Suppressor macrophage (primary cell): ENCODE results near the gene C6orf118.

Experiments
- DNase-seq, 4 experiments: peaks; one replicate each; pipeline ENCODE4 v3.0.0-alpha.2; 2020 to 2022
- total RNA-seq, 17 experiments: gene quantifications; one replicate each; lab custom pipeline; 2026; ENCODE audit warnings: mixed read lengths in 6 of 17, inconsistent platforms in 3 of 17; lab: John Stamatoyannopoulos, UW

C6orf118 gene
- total RNA-seq = 0 to 1.5 (median 0) reads per million in 17 experiments

- no peak for DNase-seq
Observed at GRCh38 chr6:165308926-165309731, at the start of gene C6orf118. Gene C6orf118 (minus strand): TSS chr6:165309605. CDS start chr6:165309586, 19 bp downstream.

DNA sequence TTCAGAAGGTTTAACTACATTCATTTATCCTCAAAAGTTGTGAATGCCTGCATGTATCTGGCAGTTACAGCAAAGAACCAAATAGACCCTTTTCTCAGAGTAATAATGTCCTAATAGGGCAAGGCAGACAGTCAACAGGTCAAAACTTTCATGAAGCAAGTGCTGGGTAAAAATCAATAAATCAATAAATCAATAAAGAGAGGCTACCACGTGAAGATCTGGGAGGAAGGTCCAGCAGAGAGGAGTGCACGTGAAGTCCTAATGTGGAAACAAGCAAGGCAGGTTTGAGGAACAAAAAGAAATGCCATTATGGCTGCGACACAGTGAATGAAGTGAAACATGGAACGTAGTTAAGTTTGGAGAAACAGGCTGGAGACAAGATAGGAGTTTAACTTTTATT, 36.3 kb upstream of the C6orf118 start:
- DNase-seq = no peak

GRCh38 chr6:165340532-165340931, 31.1 kb upstream of the C6orf118 start:
- DNase-seq = no peak

GRCh38 chr6:165325609-165326008, 16.2 kb upstream of the C6orf118 start:
- DNase-seq = no peak

- DNase-seq = no peak
Observed at GRCh38 chr6:165321555-165322145, 12.2 kb upstream of the C6orf118 start.

GRCh38 chr6:165321150-165321549, 11.7 kb upstream of the C6orf118 start:
- no peak for DNase-seq

GRCh38 chr6:165317723-165318122, 8.3 kb upstream of the C6orf118 start:
- no peak for DNase-seq

- no peak for DNase-seq
Observed at GRCh38 chr6:165306955-165307354, 2.5 kb downstream of the C6orf118 start.

DNA sequence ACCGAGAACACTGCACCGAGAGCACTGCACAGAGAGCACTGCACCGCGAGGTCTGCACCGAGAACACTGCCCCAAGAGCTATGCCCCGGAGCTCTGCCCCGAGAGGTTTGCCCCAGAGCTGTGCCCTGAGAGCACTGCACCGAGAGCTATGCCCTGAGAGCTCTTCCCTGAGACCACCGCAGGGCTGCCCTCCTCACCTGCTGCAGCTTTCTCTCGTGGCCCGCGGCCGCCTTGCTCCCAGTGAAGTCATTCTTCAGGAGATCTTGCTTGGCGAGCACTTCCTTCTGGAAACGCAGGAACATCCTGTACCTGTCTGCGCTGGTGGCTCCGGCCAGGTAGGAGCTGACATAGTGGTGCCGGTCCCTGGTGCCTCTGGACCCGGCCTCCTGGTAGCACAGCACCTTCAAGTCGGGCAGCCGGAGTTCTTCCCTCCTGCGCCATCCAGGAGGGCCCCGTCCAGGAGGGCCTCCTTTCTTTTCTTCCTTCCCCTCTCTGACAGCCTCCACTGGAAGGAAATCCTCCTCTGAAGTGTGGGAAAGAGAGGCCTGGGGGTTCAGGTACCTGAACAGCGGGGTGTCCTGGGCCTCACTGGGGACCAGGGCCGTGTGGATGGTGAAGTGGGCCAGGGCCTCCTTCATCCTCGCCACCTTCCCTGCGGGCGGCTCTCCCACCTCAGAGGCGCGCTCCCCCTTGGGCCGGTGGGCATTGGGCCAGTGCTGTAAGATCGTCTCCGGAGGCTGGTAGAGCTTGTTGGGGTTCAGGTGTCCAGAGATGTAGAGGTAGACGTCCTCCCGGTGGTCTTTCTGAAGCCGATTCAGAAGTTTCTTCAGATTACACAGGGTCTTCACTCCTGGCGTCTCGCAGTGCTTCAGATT, 7.8 kb downstream of the C6orf118 start:
- no peak for DNase-seq

- no peak for DNase-seq
Observed at GRCh38 chr6:165300422-165300936, 8.9 kb downstream of the C6orf118 start.

GRCh38 chr6:165298875-165299274, 10.5 kb downstream of the C6orf118 start:
- DNase-seq = no peak

- no peak for DNase-seq
Observed at GRCh38 chr6:165298402-165298801, 11.0 kb downstream of the C6orf118 start.

- no peak for DNase-seq
Observed at GRCh38 chr6:165292657-165293056, 16.7 kb downstream of the C6orf118 start.

- DNase-seq = no peak
Observed at GRCh38 chr6:165274611-165275010, 34.8 kb downstream of the C6orf118 start.

GRCh38 chr6:165272585-165272984, 36.8 kb downstream of the C6orf118 start:
- no peak for DNase-seq

DNA sequence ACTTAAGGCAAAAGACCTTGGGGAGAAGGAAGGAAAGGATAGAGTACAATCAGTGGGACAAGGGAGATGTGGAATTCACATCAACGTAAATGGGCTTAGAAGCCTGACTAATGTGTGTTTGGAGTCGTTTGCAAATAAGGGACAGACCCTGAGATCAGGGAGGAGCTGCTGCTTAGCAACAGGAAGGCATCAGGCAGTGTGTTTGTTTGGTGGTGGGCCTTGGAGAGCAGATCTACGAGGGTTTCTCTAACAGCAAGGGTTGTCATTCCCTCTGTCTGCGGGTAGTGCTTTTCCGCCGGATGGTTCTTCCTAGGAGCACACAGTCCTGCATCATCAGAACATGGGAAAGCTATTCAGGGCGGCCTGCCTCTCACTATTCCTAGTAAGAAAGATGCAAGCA, 40.4 kb downstream of the C6orf118 start:
- no peak for DNase-seq

- no peak for DNase-seq
Observed at GRCh38 chr6:165266621-165267020, 42.8 kb downstream of the C6orf118 start.

DNA sequence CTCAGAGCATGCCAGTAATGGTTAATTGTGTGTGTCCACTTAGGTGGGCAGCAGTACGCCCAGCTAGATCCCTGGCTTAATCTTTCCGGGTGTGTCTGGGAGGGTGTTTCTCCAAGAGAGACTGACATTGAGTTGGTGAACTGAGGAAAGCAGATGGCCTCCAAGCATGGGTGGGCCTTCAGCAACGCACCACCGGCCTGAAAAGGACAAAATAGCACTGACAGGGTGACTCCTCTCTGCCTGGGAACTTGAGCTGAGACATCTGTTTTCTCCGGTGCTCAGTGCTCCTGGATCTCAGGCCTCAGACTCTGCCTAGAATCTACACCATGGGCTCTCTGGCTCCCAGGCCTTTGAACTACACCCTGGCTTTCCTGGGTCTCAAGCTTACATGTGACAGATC, 43.2 kb downstream of the C6orf118 start:
- no peak for DNase-seq

DNA sequence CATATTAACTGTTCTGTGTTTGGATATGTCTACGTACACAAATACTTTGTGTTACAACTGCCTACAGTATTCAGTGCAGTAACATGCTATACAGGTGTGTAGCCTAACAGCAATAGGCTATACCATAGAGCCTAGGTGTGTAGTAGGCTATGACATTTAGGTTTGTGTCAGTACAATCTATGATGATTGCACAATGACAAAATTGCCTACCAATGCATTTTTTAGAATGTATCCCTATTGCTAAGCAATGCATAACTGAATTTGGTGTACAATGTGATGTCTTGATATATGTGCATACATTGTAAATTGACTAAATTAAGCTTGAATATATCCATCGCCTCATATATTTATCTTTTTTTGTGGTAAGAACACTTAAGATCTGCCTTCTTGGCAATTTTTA, 48.9 kb downstream of the C6orf118 start:
- DNase-seq = no peak

DNA sequence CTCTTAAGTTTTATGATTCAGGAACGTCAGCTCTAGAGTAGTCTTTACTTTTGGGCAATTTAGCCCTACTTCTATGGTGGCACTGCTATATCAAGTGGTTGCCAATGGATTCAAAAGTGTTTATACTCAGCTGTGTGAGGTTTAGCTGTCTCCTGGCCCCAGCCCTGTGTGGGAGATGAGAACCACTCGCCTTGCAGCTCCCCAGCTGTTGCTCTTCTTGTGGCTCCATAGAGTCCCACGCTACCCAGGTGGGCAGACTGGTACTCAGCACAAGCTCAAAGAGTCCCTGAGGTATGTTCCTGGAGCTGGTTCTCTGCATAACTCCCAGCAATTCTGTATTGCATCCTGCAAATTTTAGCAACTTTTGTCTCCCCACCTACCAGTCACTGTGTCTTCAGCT, 59.6 kb downstream of the C6orf118 start:
- DNase-seq = no peak

DNA sequence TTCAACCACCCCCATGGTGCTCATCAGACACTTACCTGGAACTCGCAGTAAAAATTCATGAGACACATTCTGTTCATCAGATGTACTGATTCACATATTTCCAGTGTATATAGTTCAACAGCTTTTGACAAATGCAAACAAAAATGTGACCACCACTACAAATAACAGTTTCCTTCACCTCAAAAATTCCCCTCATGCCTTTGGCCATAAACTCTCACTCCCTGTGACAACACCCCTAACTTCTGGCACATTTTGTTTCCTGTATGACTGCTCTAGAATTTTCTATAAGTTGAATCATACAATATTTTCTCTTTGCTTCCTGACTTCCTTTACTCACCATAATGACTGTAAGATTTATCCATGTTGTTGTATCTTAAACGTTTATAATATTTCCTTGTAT, 63.7 kb downstream of the C6orf118 start:
- DNase-seq = no peak

GRCh38 chr6:165245287-165245686, 64.1 kb downstream of the C6orf118 start:
- DNase-seq = no peak
